UCSD-AML1 (cell line): ENCODE measurements around the gene RAB28.
"Not testable (repeated sequence)": the region's sequence is repeated elsewhere in the genome, so short reads cannot be mapped to it uniquely, and the experiment has no call there.

Experiments used
- DNase-seq: peaks from one replicate; lab custom pipeline; 2025; ENCODE audit not compliant: unreplicated experiment; lab: John Stamatoyannopoulos, UW

RAB28 gene

GRCh38 chr4:13452927-13453579 lies 31.1 kb downstream of the RAB28 start:
- DNase-seq: no peak

GRCh38 chr4:13449590-13449989 lies 34.5 kb downstream of the RAB28 start:
- DNase-seq: no peak

GRCh38 chr4:13445841-13446790 lies 38.0 kb downstream of the RAB28 start:
- no peak for DNase-seq

- DNase-seq: no peak
Observed at GRCh38 chr4:13441506-13441905, 42.6 kb downstream of the RAB28 start.

- no peak for DNase-seq
Observed at GRCh38 chr4:13436962-13437361, 47.2 kb downstream of the RAB28 start.

GRCh38 chr4:13432453-13432852 lies 51.7 kb downstream of the RAB28 start:
- DNase-seq: no peak

GRCh38 chr4:13430834-13431568 lies 53.1 kb downstream of the RAB28 start:
- no peak for DNase-seq

GRCh38 chr4:13427599-13428325 lies 56.4 kb downstream of the RAB28 start:
- no peak for DNase-seq

GRCh38 chr4:13415068-13415785 lies 68.9 kb downstream of the RAB28 start:
- no peak for DNase-seq

- no peak for DNase-seq
Observed at GRCh38 chr4:13413729-13414437, 70.3 kb downstream of the RAB28 start.

- DNase-seq: no peak
Observed at GRCh38 chr4:13411942-13412341, 72.2 kb downstream of the RAB28 start.

- DNase-seq: no peak
Observed at GRCh38 chr4:13409324-13409723, 74.8 kb downstream of the RAB28 start.

GRCh38 chr4:13406156-13406555 lies 78.0 kb downstream of the RAB28 start:
- not testable (repeated sequence) for DNase-seq

GRCh38 chr4:13403833-13404232 lies 80.3 kb downstream of the RAB28 start:
- DNase-seq: no peak

GRCh38 chr4:13403326-13403725 lies 80.8 kb downstream of the RAB28 start:
- DNase-seq: no peak

GRCh38 chr4:13399257-13399656 lies 84.9 kb downstream of the RAB28 start:
- DNase-seq: no peak

GRCh38 chr4:13396161-13396560 lies 88.0 kb downstream of the RAB28 start:
- no peak for DNase-seq

- not testable (repeated sequence) for DNase-seq
Observed at GRCh38 chr4:13389901-13390300, 94.2 kb downstream of the RAB28 start.

- DNase-seq: no peak
Observed at GRCh38 chr4:13386405-13387107, 97.6 kb downstream of the RAB28 start.
